Measurements from ENCODE around the gene NRL.
"Not testable (repeated sequence)": the region's sequence is repeated elsewhere in the genome, so short reads cannot be mapped to it uniquely, and the experiment has no call there.

The NRL gene

GRCh38 chr14:24108336-24108874 is 6.3 kb downstream of the NRL start:
- peak overlapping the region; percentile 87 for H3K27ac Mint-ChIP-seq
- peaks cover 7% of the 10 kb centered on the region for H3K36me3 Mint-ChIP-seq
- no peaks in the 10 kb centered on the region for H3K27me3 Mint-ChIP-seq
- H3K4me3 Mint-ChIP-seq: no peak overlapping the region
- H3K9me3 Mint-ChIP-seq: no peaks in the 10 kb centered on the region
- peaks cover 6% of the 10 kb centered on the region for H3K4me1 Mint-ChIP-seq
- ATAC-seq (ENCODE audit: low read depth) (peak; percentile 10), DNase-seq (ENCODE audit: low spot score in 2 of 2) (no peak)

GRCh38 chr14:24106672-24107271 is 8.0 kb downstream of the NRL start:
- H3K27ac Mint-ChIP-seq: no peak overlapping the region

GRCh38 chr14:24105609-24106239 is 9.0 kb downstream of the NRL start:
- H3K4me3 Mint-ChIP-seq; H3K4me1 Mint-ChIP-seq; H3K36me3 Mint-ChIP-seq; H3K9me3 Mint-ChIP-seq; DNase-seq (ENCODE audit: low spot score in 2 of 2); ATAC-seq (ENCODE audit: low read depth); H3K27me3 Mint-ChIP-seq; H3K27ac Mint-ChIP-seq: not testable (repeated sequence)

More at GRCh38 chr14:24106672-24107271, 8.0 kb downstream of the NRL start:
- no peak for DNase-seq (ENCODE audit: low spot score in 2 of 2)
- peaks cover 9% of the 10 kb centered on the region for H3K36me3 Mint-ChIP-seq
- ATAC-seq (ENCODE audit: low read depth): no peak
- no peaks in the 10 kb centered on the region for H3K27me3 Mint-ChIP-seq
- H3K4me1 Mint-ChIP-seq: peaks cover 7% of the 10 kb centered on the region
- H3K9me3 Mint-ChIP-seq: no peaks in the 10 kb centered on the region
- no peak overlapping the region for H3K4me3 Mint-ChIP-seq

GRCh38 chr14:24103451-24103850 is 11.3 kb downstream of the NRL start:
- Mint-ChIP-seq H3K36me3 (peaks cover 19% of the 10 kb centered on the region), H3K27me3 (no peaks in the 10 kb centered on the region), H3K9me3 (no peaks in the 10 kb centered on the region), H3K4me3 (no peak overlapping the region), H3K4me1 (peaks cover 2% of the 10 kb centered on the region), H3K27ac (no peak overlapping the region)
- ATAC-seq (ENCODE audit: low read depth): no peak
- no peak for DNase-seq (ENCODE audit: low spot score in 2 of 2)

- no peak overlapping the region for H3K27ac Mint-ChIP-seq
- ATAC-seq (ENCODE audit: low read depth) (no peak), DNase-seq (ENCODE audit: low spot score in 2 of 2) (no peak)
- no peaks in the 10 kb centered on the region for H3K27me3 Mint-ChIP-seq
- peaks cover 19% of the 10 kb centered on the region for H3K36me3 Mint-ChIP-seq
- no peak overlapping the region for H3K4me3 Mint-ChIP-seq
- H3K4me1 Mint-ChIP-seq: peaks cover 2% of the 10 kb centered on the region
- H3K9me3 Mint-ChIP-seq: no peaks in the 10 kb centered on the region
Measured at GRCh38 chr14:24102357-24103048, 12.2 kb downstream of the NRL start.

- Mint-ChIP-seq H3K9me3 (no peaks in the 10 kb centered on the region), H3K36me3 (peaks cover 24% of the 10 kb centered on the region), H3K4me3 (no peak overlapping the region), H3K27me3 (no peaks in the 10 kb centered on the region), H3K27ac (no peak overlapping the region), H3K4me1 (peaks cover 9% of the 10 kb centered on the region)
- DNase-seq (ENCODE audit: low spot score in 2 of 2) (no peak), ATAC-seq (ENCODE audit: low read depth) (no peak)
Measured at GRCh38 chr14:24100982-24101494, 13.7 kb downstream of the NRL start.

GRCh38 chr14:24100197-24100981 is 14.4 kb downstream of the NRL start:
- Mint-ChIP-seq H3K27ac (no peak overlapping the region), H3K4me3 (no peak overlapping the region), H3K36me3 (peaks cover 24% of the 10 kb centered on the region), H3K9me3 (no peaks in the 10 kb centered on the region), H3K4me1 (peaks cover 14% of the 10 kb centered on the region), H3K27me3 (no peaks in the 10 kb centered on the region)
- ATAC-seq (ENCODE audit: low read depth) (no peak), DNase-seq (ENCODE audit: low spot score in 2 of 2) (no peak)

- H3K9me3 Mint-ChIP-seq: no peaks in the 10 kb centered on the region
Measured at GRCh38 chr14:24098927-24099813, 15.6 kb downstream of the NRL start.

GRCh38 chr14:24098229-24098926 is 16.4 kb downstream of the NRL start:
- no peak overlapping the region for H3K4me3 Mint-ChIP-seq
- DNase-seq (ENCODE audit: low spot score in 2 of 2) (no peak), ATAC-seq (ENCODE audit: low read depth) (no peak)
- peaks cover 17% of the 10 kb centered on the region for H3K36me3 Mint-ChIP-seq
- H3K4me1 Mint-ChIP-seq: peaks cover 21% of the 10 kb centered on the region
- no peaks in the 10 kb centered on the region for H3K9me3 Mint-ChIP-seq
- H3K27me3 Mint-ChIP-seq: no peaks in the 10 kb centered on the region
- no peak overlapping the region for H3K27ac Mint-ChIP-seq

More at GRCh38 chr14:24098927-24099813, 15.6 kb downstream of the NRL start:
- DNase-seq (ENCODE audit: low spot score in 2 of 2) (no peak), ATAC-seq (ENCODE audit: low read depth) (no peak)
- H3K4me3 Mint-ChIP-seq: no peak overlapping the region
- H3K4me1 Mint-ChIP-seq: peaks cover 16% of the 10 kb centered on the region
- peaks cover 20% of the 10 kb centered on the region for H3K36me3 Mint-ChIP-seq
- no peak overlapping the region for H3K27ac Mint-ChIP-seq
- no peaks in the 10 kb centered on the region for H3K27me3 Mint-ChIP-seq

- ATAC-seq (ENCODE audit: low read depth): no peak
- peaks cover 14% of the 10 kb centered on the region for H3K36me3 Mint-ChIP-seq
- peaks cover 23% of the 10 kb centered on the region for H3K4me1 Mint-ChIP-seq
- no peaks in the 10 kb centered on the region for H3K27me3 Mint-ChIP-seq
- no peaks in the 10 kb centered on the region for H3K9me3 Mint-ChIP-seq
- peak overlapping the region; percentile 59 for H3K4me3 Mint-ChIP-seq
- DNase-seq (ENCODE audit: low spot score in 2 of 2): no peak
- H3K27ac Mint-ChIP-seq: peak overlapping the region; percentile 11
Measured at GRCh38 chr14:24096545-24097181, 18.1 kb downstream of the NRL start.

GRCh38 chr14:24095271-24096068 is 19.3 kb downstream of the NRL start:
- H3K27ac Mint-ChIP-seq: peak overlapping the region; percentile 94
- ATAC-seq (ENCODE audit: low read depth) (peak; percentile 56), DNase-seq (ENCODE audit: low spot score in 2 of 2) (peak; percentile 40 to 42)
- peaks cover 14% of the 10 kb centered on the region for H3K36me3 Mint-ChIP-seq
- peaks cover 26% of the 10 kb centered on the region for H3K4me1 Mint-ChIP-seq
- H3K9me3 Mint-ChIP-seq: no peaks in the 10 kb centered on the region
- H3K4me3 Mint-ChIP-seq: peak overlapping the region; percentile 94
- no peaks in the 10 kb centered on the region for H3K27me3 Mint-ChIP-seq
